PC-3 (cell line): ENCODE measurements around the gene CLDN19. TPM values are rescaled to one million over a fixed set of nuclear protein-coding genes. Genes with fewer than 3 reads are reported as not detected.
"Not testable (repeated sequence)": the region's sequence is repeated elsewhere in the genome, so short reads cannot be mapped to it uniquely, and the experiment has no call there.

ENCODE experiments used
- ATAC-seq: fragments of 200-7000 bp; cut with Tn5 transposase; 2 replicates; pipeline ENCODE4 v1.9.1; 2020; ENCODE audit warnings: mild to moderate bottlenecking, moderate library complexity
- BruUV-seq: library from RNA; stranded (reverse); fragments of 400-500 nt; replicated peaks from 2 replicates; lab custom pipeline; 2021; lab: Mats Ljungman, UMichigan
- CTCF ChIA-PET: fragments of 300-600 bp; sonication (Branson Sonifier 250); formaldehyde crosslinking; loops from one replicate; lab custom pipeline; 2022; ENCODE audit warnings: antibody characterized with exemption; lab: Charles Lee
- POLR2A ChIA-PET: fragments of 300-600 bp; sonication (Branson Sonifier 250); formaldehyde crosslinking; loops from one replicate; lab custom pipeline; 2022; ENCODE audit warnings: antibody characterized with exemption; ENCODE audit not compliant: unreplicated experiment; lab: Charles Lee
- DNase-seq: peaks from one replicate; pipeline ENCODE4 v3.0.0-alpha.2; 2015
- H2AFZ ChIP-seq: fragments of 300-600 bp; sonication (generic); 2 replicates; pipeline ENCODE4 v1.6.0; 2016; ENCODE audit warnings: antibody characterized with exemption, low read length
- H3F3A ChIP-seq: fragments of 300-600 bp; sonication (generic); one replicate; pipeline ENCODE4 v1.6.0; 2017; ENCODE audit warnings: antibody characterized with exemption, low read length, control low read depth, mild to moderate bottlenecking; ENCODE audit not compliant: unreplicated experiment
- H3K27ac ChIP-seq: fragments of 300-600 bp; sonication (generic); 2 replicates; pipeline ENCODE4 v1.5.1; 2016; ENCODE audit warnings: mild to moderate bottlenecking, low read length
- H3K27me3 ChIP-seq: fragments of 300-600 bp; sonication (generic); 2 replicates; pipeline ENCODE4 v1.6.1; 2016; ENCODE audit warnings: low read length, mixed read lengths
- H3K36me3 ChIP-seq: fragments of 300-600 bp; sonication (generic); 2 replicates; pipeline ENCODE4 v1.6.1; 2016; ENCODE audit warnings: low read depth, mixed run types, low read length, mixed read lengths
- H3K4me1 ChIP-seq: fragments of 300-600 bp; sonication (generic); 2 replicates; pipeline ENCODE4 v1.5.1; 2016; ENCODE audit warnings: low read length; ENCODE audit not compliant: insufficient read depth
- H3K4me2 ChIP-seq: fragments of 300-600 bp; sonication (generic); 2 replicates; pipeline ENCODE4 v1.6.0; 2016; ENCODE audit warnings: low read length
- H3K4me3 ChIP-seq: fragments of 300-600 bp; sonication (generic); 2 replicates; pipeline ENCODE4 v1.5.1; 2016; ENCODE audit warnings: mild to moderate bottlenecking, low read length, mixed read lengths
- H3K79me2 ChIP-seq: fragments of 300-600 bp; sonication (generic); 2 replicates; pipeline ENCODE4 v1.6.1; 2017; ENCODE audit warnings: low read length, mixed read lengths
- H3K9ac ChIP-seq: fragments of 300-600 bp; sonication (generic); 2 replicates; pipeline ENCODE4 v1.6.0; 2016; ENCODE audit warnings: mild to moderate bottlenecking, low read length
- H3K9me2 ChIP-seq: fragments of 300-600 bp; sonication (generic); replicated peaks from 2 replicates; pipeline ENCODE4 v1.6.1; 2016; ENCODE audit warnings: mixed run types, low read length, mixed read lengths
- H3K9me3 ChIP-seq: fragments of 300-600 bp; sonication (generic); 2 replicates; pipeline ENCODE4 v1.6.1; 2016; ENCODE audit warnings: low read length, mixed read lengths
- H4K20me1 ChIP-seq: fragments of 300-600 bp; sonication (generic); 2 replicates; pipeline ENCODE4 v1.6.1; 2016; ENCODE audit warnings: low read length, mixed read lengths
- CTCF ChIP-seq: fragments of 300-600 bp; sonication (generic); conservative IDR thresholded peaks from 2 replicates; pipeline ENCODE4 v1.5.1; 2017; ENCODE audit warnings: antibody characterized with exemption, low read depth, mild to moderate bottlenecking, low read length
- EZH2 ChIP-seq: fragments of 300-600 bp; sonication (generic); IDR thresholded peaks from one replicate; pipeline ENCODE4 v1.6.1; 2017; ENCODE audit warnings: antibody characterized with exemption, mild to moderate bottlenecking, low read length; ENCODE audit not compliant: unreplicated experiment
- EZH2phosphoT487 ChIP-seq: fragments of 300-600 bp; sonication (generic); IDR thresholded peaks from 2 replicates; pipeline ENCODE4 v1.6.1; 2018; ENCODE audit warnings: mild to moderate bottlenecking, antibody characterized with exemption, low read length, borderline replicate concordance
- intact Hi-C: fragments of 100-400 bp; cut with micrococcal nuclease; formaldehyde crosslinking; loops from 2 replicates; pipeline ENCODE4 v1.9.0; 2023
- total RNA-seq: library from RNA; depleted of rRNA; stranded (reverse); fragments of >200 nt; gene quantifications from 2 replicates; pipeline ENCODE4 v1.2.3, GENCODE V29; 2014

Gene CLDN19
- total RNA-seq, 1 experiment from 2014 or later: not detected

GRCh38 chr1:42723511-42723910, 16.5 kb downstream of the CLDN19 start:
- BruUV-seq: no TSS peak
- intact Hi-C loops: no loop called here
- ChIA-PET CTCF (no interaction called here), POLR2A (no interaction called here)
- H2AFZ ChIP-seq: no peak overlapping the region
- no peaks in the 10 kb centered on the region for H3K4me1 ChIP-seq
- no peak overlapping the region for H3K27ac ChIP-seq
- H3K9me3 ChIP-seq: no peaks in the 10 kb centered on the region
- H4K20me1 ChIP-seq: no peaks in the 10 kb centered on the region
- H3K9ac ChIP-seq: no peak overlapping the region
- H3K4me2 ChIP-seq: no peak overlapping the region
- TF ChIP-seq EZH2phosphoT487 (no peak), EZH2 (no peak), CTCF (no peak)
- H3K9me2 ChIP-seq: no peaks in the 10 kb centered on the region
- no peak overlapping the region for H3K4me3 ChIP-seq
- H3F3A ChIP-seq: no peaks in the 10 kb centered on the region
- ATAC-seq (no peak), DNase-seq (no peak)
- no peaks in the 10 kb centered on the region for H3K79me2 ChIP-seq
- no peaks in the 10 kb centered on the region for H3K27me3 ChIP-seq
- no peaks in the 10 kb centered on the region for H3K36me3 ChIP-seq

GRCh38 chr1:42722403-42722802, 17.6 kb downstream of the CLDN19 start:
- H3K27ac ChIP-seq, intact Hi-C loops, H3K27me3 ChIP-seq, BruUV-seq, H3K4me3 ChIP-seq, H4K20me1 ChIP-seq, H3K4me2 ChIP-seq, H3K9ac ChIP-seq, H2AFZ ChIP-seq, DNase-seq, ATAC-seq, H3K4me1 ChIP-seq, H3K79me2 ChIP-seq, H3K36me3 ChIP-seq, H3K9me3 ChIP-seq, CTCF ChIA-PET, H3K9me2 ChIP-seq, H3F3A ChIP-seq: not testable (repeated sequence)
- POLR2A ChIA-PET: interaction anchor here (0.6 kb wide), 1 partner anchor 125 kb away, joined by 12 read pairs; no protein-coding TSS in a partner anchor

- ChIA-PET POLR2A (interaction anchor here (0.6 kb wide), 1 partner anchor 124 kb away, joined by 12 read pairs; no protein-coding TSS in a partner anchor), CTCF (no interaction called here)
- no peak overlapping the region for H3K27ac ChIP-seq
- BruUV-seq: no TSS peak
- TF ChIP-seq CTCF (no peak), EZH2phosphoT487 (no peak), EZH2 (no peak)
- ATAC-seq (no peak), DNase-seq (no peak)
- intact Hi-C loops: no loop called here
- H3K27me3 ChIP-seq: no peaks in the 10 kb centered on the region
- no peak overlapping the region for H3K4me2 ChIP-seq
- H2AFZ ChIP-seq: no peak overlapping the region
- no peaks in the 10 kb centered on the region for H3K36me3 ChIP-seq
- no peaks in the 10 kb centered on the region for H3K9me2 ChIP-seq
- H3K9me3 ChIP-seq: no peaks in the 10 kb centered on the region
- no peaks in the 10 kb centered on the region for H3K4me1 ChIP-seq
- no peak overlapping the region for H3K9ac ChIP-seq
- H3K4me3 ChIP-seq: no peak overlapping the region
- H4K20me1 ChIP-seq: no peaks in the 10 kb centered on the region
- no peaks in the 10 kb centered on the region for H3K79me2 ChIP-seq
- no peaks in the 10 kb centered on the region for H3F3A ChIP-seq
Measured at GRCh38 chr1:42721926-42722325, 18.1 kb downstream of the CLDN19 start.
